Suppressor macrophage treated with lipopolysaccharide for 4 hours (primary cell): Measurements from ENCODE around the gene APPBP2.
"Not testable (repeated sequence)": the region's sequence is repeated elsewhere in the genome, so short reads cannot be mapped to it uniquely, and the experiment has no call there.

ENCODE experiments used
- DNase-seq: peaks from one replicate; pipeline ENCODE4 v3.0.0-alpha.2; 2020

The APPBP2 gene

GRCh38 chr17:60433021-60433997 lies 92.7 kb downstream of the APPBP2 start:
- not testable (repeated sequence) for DNase-seq

- not testable (repeated sequence) for DNase-seq
These were observed 95.5 kb downstream of the APPBP2 start for GRCh38 chr17:60430561-60430960.

- not testable (repeated sequence) for DNase-seq
These were observed 97.6 kb downstream of the APPBP2 start for GRCh38 chr17:60428491-60428890.

- no peak for DNase-seq
These were observed 99.4 kb downstream of the APPBP2 start for GRCh38 chr17:60426596-60426995.

GRCh38 chr17:60425626-60426025 lies 100.4 kb downstream of the APPBP2 start:
- no peak for DNase-seq

- no peak for DNase-seq
These were observed 102.2 kb downstream of the APPBP2 start for GRCh38 chr17:60423865-60424264.

- no peak for DNase-seq
These were observed 103.8 kb downstream of the APPBP2 start, which contains the start of gene CHCT1 for GRCh38 chr17:60422162-60422665. Gene CHCT1, plus strand, starts transcription at chr17:60422489. Its CDS starts 104 bp downstream, at chr17:60422593.

GRCh38 chr17:60421273-60422161 lies 104.5 kb downstream of the APPBP2 start:
- peak; percentile 81 for DNase-seq

- DNase-seq: not testable (repeated sequence)
These were observed 106.2 kb downstream of the APPBP2 start for GRCh38 chr17:60419875-60420274.

GRCh38 chr17:60419003-60419402 lies 107.0 kb downstream of the APPBP2 start:
- DNase-seq: not testable (repeated sequence)

GRCh38 chr17:60416368-60416925 lies 109.6 kb downstream of the APPBP2 start:
- no peak for DNase-seq

- DNase-seq: no peak
These were observed 110.9 kb downstream of the APPBP2 start for GRCh38 chr17:60415146-60415545.

GRCh38 chr17:60412701-60413100 lies 113.3 kb downstream of the APPBP2 start:
- DNase-seq: no peak

- DNase-seq: no peak
These were observed 116.0 kb downstream of the APPBP2 start for GRCh38 chr17:60410001-60410400.

GRCh38 chr17:60406887-60407286 lies 119.2 kb downstream of the APPBP2 start:
- DNase-seq: no peak

GRCh38 chr17:60403962-60404361 lies 122.1 kb downstream of the APPBP2 start:
- no peak for DNase-seq

- no peak for DNase-seq
These were observed 122.6 kb downstream of the APPBP2 start for GRCh38 chr17:60403523-60403810.

- DNase-seq: no peak
These were observed 124.2 kb downstream of the APPBP2 start for GRCh38 chr17:60401819-60402218.

GRCh38 chr17:60398227-60398959 lies 127.6 kb downstream of the APPBP2 start:
- peak; percentile 88 for DNase-seq

- DNase-seq: no peak
These were observed 129.6 kb downstream of the APPBP2 start for GRCh38 chr17:60396412-60396811.

GRCh38 chr17:60395508-60396065 lies 130.5 kb downstream of the APPBP2 start:
- DNase-seq: peak; percentile 73
